H1 (cell line): ENCODE measurements around the gene TIMMDC1. TPM values are rescaled to one million over a fixed set of nuclear protein-coding genes. Genes with fewer than 3 reads are reported as not detected.

ENCODE experiments used
- CTCF ChIA-PET: fragments of 300-600 bp; sonication (Branson Sonifier 250); formaldehyde crosslinking; loops from one replicate; lab custom pipeline; 2021; ENCODE audit not compliant: partially characterized antibody; lab: Charles Lee
- POLR2A ChIA-PET: fragments of 300-600 bp; sonication (Branson Sonifier 250); formaldehyde crosslinking; loops from one replicate; lab custom pipeline; 2021; ENCODE audit warnings: inconsistent platforms; ENCODE audit not compliant: partially characterized antibody; lab: Charles Lee
- DNase-seq, 2 experiments: peaks; one replicate each; pipeline versions ENCODE4 v3.0.0 to v3.0.0-alpha.2; 2010 to 2022; ENCODE audit warnings: low spot score in 2 of 2, low read depth in 1 of 2, mixed read lengths in 1 of 2
- FAIRE-seq: peaks from 2 replicates; lab custom pipeline; 2011; peaks lifted over from hg19 to GRCh38; lab: Jason Lieb, UNC
- H2AFZ ChIP-seq: 2 replicates; pipeline ENCODE4 v1.8.1; 2012; ENCODE audit warnings: low read length, inconsistent platforms
- H2AK5ac ChIP-seq: 2 replicates; pipeline ENCODE4 v1.6.1; 2013; ENCODE audit warnings: low read depth, low read length
- H2BK120ac ChIP-seq: replicated peaks from 2 replicates; pipeline ENCODE3; 2013; ENCODE audit warnings: low read depth, low read length, inconsistent platforms
- H2BK12ac ChIP-seq: 2 replicates; pipeline ENCODE4 v1.6.1; 2013; ENCODE audit warnings: low read depth, low read length
- H2BK15ac ChIP-seq: 2 replicates; pipeline ENCODE4 v1.6.1; 2013; ENCODE audit warnings: low read length
- H2BK20ac ChIP-seq: 2 replicates; pipeline ENCODE4 v1.6.1; 2013; ENCODE audit warnings: low read length
- H2BK5ac ChIP-seq: 2 replicates; pipeline ENCODE4 v1.6.1; 2013; ENCODE audit warnings: low read depth, low read length
- H3K14ac ChIP-seq: 2 replicates; pipeline ENCODE4 v1.6.1; 2013; ENCODE audit warnings: inconsistent platforms; ENCODE audit not compliant: insufficient read length
- H3K18ac ChIP-seq: 2 replicates; pipeline ENCODE4 v1.6.1; 2013; ENCODE audit warnings: low read length; ENCODE audit errors: extremely low read depth
- H3K23ac ChIP-seq: 2 replicates; pipeline ENCODE4 v1.6.1; 2013; ENCODE audit warnings: inconsistent platforms; ENCODE audit not compliant: insufficient read length
- H3K23me2 ChIP-seq: 2 replicates; pipeline ENCODE4 v1.6.1; 2013; ENCODE audit warnings: low read depth, low read length
- H3K27ac ChIP-seq: 2 replicates; pipeline ENCODE4 v1.6.1; 2011; ENCODE audit warnings: low read depth, low read length, inconsistent platforms
- H3K27me3 ChIP-seq, 4 experiments: replicated peaks in 1 of 4; 1 replicate in 1 of 4; 2 replicates in 3 of 4; pipeline versions ENCODE4 v1.6.1 to v1.8.1; 2011 to 2013; ENCODE audit warnings: low read length in 3 of 4, mild to moderate bottlenecking in 3 of 4, inconsistent platforms in 2 of 4, mixed read lengths in 2 of 4, moderate library complexity in 1 of 4; ENCODE audit not compliant: control insufficient read depth in 3 of 4, insufficient read depth in 3 of 4; ENCODE audit errors: extremely low read depth in 1 of 4
- H3K36me3 ChIP-seq, 4 experiments: 2 replicates each; pipeline versions ENCODE4 v1.6.1 to v1.8.1; 2011 to 2013; ENCODE audit warnings: mild to moderate bottlenecking in 4 of 4, low read length in 3 of 4, moderate library complexity in 2 of 4, control low read depth in 1 of 4, inconsistent platforms in 1 of 4; ENCODE audit not compliant: insufficient read depth in 4 of 4, control insufficient read depth in 2 of 4
- H3K4ac ChIP-seq: replicated peaks from 2 replicates; pipeline ENCODE3; 2013; ENCODE audit warnings: low read length, low read depth, mixed read lengths, inconsistent platforms; ENCODE audit not compliant: insufficient read length
- H3K4me1 ChIP-seq, 4 experiments: replicated peaks in 1 of 4; 1 replicate in 1 of 4; 2 replicates in 3 of 4; pipeline versions ENCODE4 v1.6.1 to v1.8.1; 2011 to 2013; ENCODE audit warnings: low read length in 3 of 4, inconsistent platforms in 2 of 4, mixed read lengths in 1 of 4; ENCODE audit not compliant: insufficient read depth in 4 of 4, control insufficient read depth in 3 of 4
- H3K4me2 ChIP-seq, 2 experiments: 2 replicates each; pipeline versions ENCODE4 v1.6.1 to v1.8.1; 2011 to 2013; ENCODE audit warnings: low read depth in 2 of 2, low read length in 2 of 2, control low read depth in 1 of 2, inconsistent platforms in 1 of 2, mild to moderate bottlenecking in 1 of 2; ENCODE audit not compliant: insufficient read depth in 1 of 2
- H3K4me3 ChIP-seq, 4 experiments: fragments of 200-600, 300-600 bp in 1 of 4; sonication (generic), shearing (Covaris generic), sonication (Bioruptor Twin) in 1 of 4; 2 replicates each; pipeline versions ENCODE4 v1.5.1 to v1.8.1; 2011 to 2016; ENCODE audit warnings: low read length in 4 of 4, low read depth in 3 of 4, control low read depth in 2 of 4, inconsistent platforms in 2 of 4, mild to moderate bottlenecking in 2 of 4, mixed read lengths in 1 of 4, moderate library complexity in 1 of 4; ENCODE audit not compliant: insufficient read depth in 2 of 4; ENCODE audit errors: extremely low read depth in 1 of 4
- H3K56ac ChIP-seq: replicated peaks from 2 replicates; pipeline ENCODE3; 2013; ENCODE audit warnings: low read depth, mild to moderate bottlenecking, mixed read lengths, low read length, inconsistent platforms; ENCODE audit not compliant: insufficient read length
- H3K79me1 ChIP-seq: 2 replicates; pipeline ENCODE4 v1.6.1; 2013; ENCODE audit warnings: low read depth, low read length, control low read depth
- H3K79me2 ChIP-seq, 2 experiments: 2 replicates each; pipeline versions ENCODE4 v1.6.1 to v1.8.1; 2012 to 2013; ENCODE audit warnings: low read length in 2 of 2, mild to moderate bottlenecking in 2 of 2, inconsistent platforms in 1 of 2; ENCODE audit not compliant: insufficient read depth in 2 of 2, control insufficient read depth in 1 of 2
- H3K9ac ChIP-seq, 4 experiments: replicated peaks in 1 of 4; 1 replicate in 1 of 4; 2 replicates in 3 of 4; pipeline versions ENCODE4 v1.6.1 to v1.8.1; 2011 to 2013; ENCODE audit warnings: low read depth in 3 of 4, low read length in 3 of 4, control low read depth in 2 of 4, mild to moderate bottlenecking in 2 of 4, moderate library complexity in 2 of 4, inconsistent platforms in 1 of 4; ENCODE audit errors: extremely low read depth in 1 of 4
- H3K9me3 ChIP-seq, 2 experiments: 2 replicates each; pipeline versions ENCODE4 v1.6.1 to v1.8.1; 2012 to 2013; ENCODE audit warnings: mild to moderate bottlenecking in 2 of 2, moderate library complexity in 2 of 2, control low read depth in 1 of 2, inconsistent platforms in 1 of 2, low read depth in 1 of 2, low read length in 1 of 2, mixed read lengths in 1 of 2; ENCODE audit not compliant: insufficient read depth in 2 of 2
- H4K20me1 ChIP-seq, 2 experiments: replicated peaks in 1 of 2; 2 replicates each; pipeline versions ENCODE3 to v1.8.1; 2011 to 2013; ENCODE audit warnings: inconsistent platforms in 2 of 2, low read length in 2 of 2, mild to moderate bottlenecking in 1 of 2; ENCODE audit not compliant: insufficient read depth in 2 of 2, control insufficient read depth in 1 of 2
- H4K5ac ChIP-seq: 2 replicates; pipeline ENCODE4 v1.6.1; 2013; ENCODE audit warnings: low read length, low read depth, mixed read lengths, inconsistent platforms; ENCODE audit not compliant: insufficient read length
- H4K8ac ChIP-seq: 2 replicates; pipeline ENCODE4 v1.8.0; 2013; ENCODE audit warnings: mild to moderate bottlenecking, moderate library complexity, low read length, inconsistent platforms; ENCODE audit not compliant: insufficient read depth; ENCODE audit errors: extremely low read depth
- H4K91ac ChIP-seq: replicated peaks from 2 replicates; pipeline ENCODE3; 2013; ENCODE audit warnings: low read length, mixed read lengths, inconsistent platforms; ENCODE audit not compliant: insufficient read length
- CTBP2 ChIP-seq: IDR thresholded peaks from 2 replicates; pipeline ENCODE4 v1.7.0; 2011; ENCODE audit warnings: borderline replicate concordance, mild to moderate bottlenecking, moderate library complexity, mixed read lengths, low read length; ENCODE audit not compliant: insufficient read depth, insufficient read length
- EP300 ChIP-seq, 2 experiments: IDR thresholded peaks; 1 replicate in 1 of 2; 2 replicates in 1 of 2; pipeline ENCODE4 v1.6.1; 2011 to 2012; ENCODE audit warnings: low read depth in 2 of 2, low read length in 2 of 2, mild to moderate bottlenecking in 2 of 2, borderline replicate concordance in 1 of 2, inconsistent platforms in 1 of 2, moderate library complexity in 1 of 2
- HDAC2 ChIP-seq, 2 experiments: fragments of 300-600 bp in 1 of 2; sonication (generic) in 1 of 2; IDR thresholded peaks; 2 replicates each; pipeline ENCODE4 v1.6.1; 2011 to 2012; ENCODE audit warnings: low read depth in 2 of 2, low read length in 2 of 2, mild to moderate bottlenecking in 2 of 2, moderate library complexity in 2 of 2, borderline replicate concordance in 1 of 2, inconsistent platforms in 1 of 2
- KDM5A ChIP-seq: fragments of 200-600 bp; IDR thresholded peaks from 2 replicates; pipeline ENCODE4 v1.7.1; 2012; ENCODE audit warnings: mild to moderate bottlenecking, low read length, inconsistent platforms, mixed read lengths
- SAP30 ChIP-seq: fragments of 300-600 bp; sonication (generic); IDR thresholded peaks from 2 replicates; pipeline ENCODE4 v1.7.1; 2012; ENCODE audit warnings: low read length, moderate library complexity, mild to moderate bottlenecking, inconsistent platforms; ENCODE audit not compliant: insufficient read depth, insufficient replicate concordance
- SRF ChIP-seq: IDR thresholded peaks from 2 replicates; pipeline ENCODE4 v1.6.1; 2011; ENCODE audit warnings: mild to moderate bottlenecking, low read depth, low read length, moderate library complexity
- SUZ12 ChIP-seq: fragments of 200-600 bp; sonication (generic); IDR thresholded peaks from 2 replicates; pipeline ENCODE4 v1.6.1; 2012; ENCODE audit warnings: mild to moderate bottlenecking, inconsistent platforms, low read length, moderate library complexity, mixed read lengths
- TCF12 ChIP-seq: IDR thresholded peaks from 2 replicates; pipeline ENCODE4 v1.6.1; 2011; ENCODE audit warnings: low read depth, mild to moderate bottlenecking, low read length
- WGBS, 2 experiments: shearing (Covaris generic) in 1 of 2; methylation state at CpG; one replicate each; pipeline versions ENCODE4 v1.1.6 to v1.1.7; 2013 to 2015; ENCODE audit warnings: low lambda C conversion rate in 2 of 2, mixed read lengths in 2 of 2, inconsistent platforms in 1 of 2, low coverage in 1 of 2, missing lambda C conversion rate in 1 of 2; ENCODE audit not compliant: insufficient replicate concordance in 2 of 2, insufficient coverage in 1 of 2, insufficient read length in 1 of 2; ENCODE audit errors: extremely low coverage in 1 of 2, missing lambda C conversion rate in 1 of 2; 5-methylcytosine and 5-hydroxymethylcytosine counted together
- polyA plus RNA-seq, 7 experiments: library from polyadenylated mRNA; depleted of rRNA in 3 of 7; stranded (reverse) in 5 of 7; unstranded in 2 of 7; fragments of >200 nt in 5 of 7; fragments of 200-250 nt in 2 of 7; gene quantifications; 1 replicate in 5 of 7; 2 replicates in 1 of 7; 4 replicates in 1 of 7; pipeline versions ENCODE4 v1.2.1 to v1.2.3, GENCODE V29; 2011 to 2013; ENCODE audit warnings: missing spikeins in 2 of 7, mixed read lengths in 2 of 7
- total RNA-seq: library from RNA; stranded (reverse); fragmentation: NEBNext Ultra II Directional; extraction: Animal tissue kit (Norgen Biotek cat#: 25700); gene quantifications from 2 replicates; pipeline ENCODE4 v1.2.1, GENCODE V29; 2021

TIMMDC1 gene
- total and polyA plus RNA-seq, 2 of the 8 experiments (the other 6 are each of a cell fraction or from before 2014, with no cell fraction given): 80.7 to 128 TPM

- Histone ChIP-seq H3K56ac (no peak overlapping the region), H3K4me2 (peak overlapping the region; percentile 69 to 74), H3K79me1 (peaks cover 3% of the 10 kb centered on the region; the same call in 1 of the 2 replicates), H3K18ac (no peak overlapping the region), H3K27ac (no peak overlapping the region), H3K36me3 (peaks cover 2 to 25% (median 7%) of the 10 kb centered on the region in 4 experiments; a peak in 3 of 8 replicates), H2BK12ac (no peak overlapping the region), H2BK20ac (no peak overlapping the region), H3K4ac (no peak overlapping the region), H3K4me1 (peaks cover 0 to 6% (median 1%) of the 10 kb centered on the region in 4 experiments; a peak in 2 of 7 replicates), H2AK5ac (no peak overlapping the region), H4K8ac (no peak overlapping the region), H4K91ac (no peak overlapping the region), H3K9ac (peak overlapping the region; percentile 56 to 86 (median 66); a peak in 5 of 7 replicates), H3K23me2 (peaks cover 8% of the 10 kb centered on the region; the same call in 1 of the 2 replicates), H2AFZ (peak overlapping the region; percentile 80; the same call in 1 of the 2 replicates), H3K27me3 (no peaks in the 10 kb centered on the region), H4K20me1 (peaks cover 0 to 1% of the 10 kb centered on the region in 2 experiments), H2BK120ac (no peak overlapping the region), H3K23ac (no peak overlapping the region), H3K4me3 (peak overlapping the region; percentile 75 to 88 (median 82)), H3K9me3 (no peaks in the 10 kb centered on the region), H3K14ac (no peak overlapping the region), H2BK15ac (no peak overlapping the region), H2BK5ac (no peak overlapping the region), H4K5ac (no peak overlapping the region), H3K79me2 (peaks cover 0 to 7% of the 10 kb centered on the region in 2 experiments; a peak in 2 of 4 replicates)
- TF ChIP-seq CTBP2: no peak
- TF ChIP-seq SAP30: no peak
- no peak for TF ChIP-seq SRF
- TF ChIP-seq SUZ12: no peak
- TF ChIP-seq KDM5A: no peak
- no peak for TF ChIP-seq TCF12
- TF ChIP-seq HDAC2 (IDR thresholded peaks at IDR 0.05; ENCODE audit: borderline replicate concordance in 1 of 2, low read depth in 2 of 2, low read length in 2 of 2): 0 out of 4 replicates have a peak, but pooled peaks of 1 of the 2 experiments have one; percentile 35
- TF ChIP-seq EP300 (IDR thresholded peaks at IDR 0.05; ENCODE audit: borderline replicate concordance in 1 of 2, low read depth in 2 of 2, low read length in 2 of 2): no peak
- ChIA-PET POLR2A (interaction anchor here (0.7 to 2.8 kb wide), 6 partner anchors 9 to 631 kb away, joined by 3 to 27 read pairs (median 3); partner anchors contain the start of gene TIMMDC1), CTCF (interaction anchor here (0.9 to 2.0 kb wide), 6 partner anchors 11 to 228 kb away, joined by 3 to 6 read pairs (median 4); no protein-coding TSS in a partner anchor)
- FAIRE-seq: no peak
- no peak for DNase-seq
- WGBS, 2 experiments: 24% methylated on average over 16 of the region's 16 CpGs; no CpG with 5 or more reads in 1 of the 2 experiments
Observed at GRCh38 chr3:119469418-119470189, 28.7 kb upstream of the TIMMDC1 start.
